K562 (cell line): ENCODE results near the gene HOXB5. TPM values are rescaled to one million over a fixed set of nuclear protein-coding genes. Genes with fewer than 3 reads are reported as not detected.

Source experiments
- ATF1 ChIP-seq, 2 experiments: fragments of 450-650 bp in 1 of 2; IDR thresholded peaks; 2 replicates each; pipeline ENCODE4 v1.6.1; 2016; ENCODE audit warnings: missing compliant biosample characterization in 1 of 2, missing genetic modification characterization in 1 of 2
- BCL6 ChIP-seq: fragments of 250-450 bp; sonication (Bioruptor Pico); IDR thresholded peaks from 2 replicates; pipeline ENCODE4 v1.4.0; 2020
- BRD4 ChIP-seq: fragments of 200-600 bp; sonication (generic); IDR thresholded peaks from 2 replicates; pipeline ENCODE4 v1.6.1; 2017; ENCODE audit warnings: inconsistent platforms
- CHD1 ChIP-seq: fragments of 200-600 bp; sonication (generic); IDR thresholded peaks from one replicate; pipeline ENCODE4 v1.6.1; 2012; ENCODE audit warnings: mild to moderate bottlenecking, moderate library complexity, low read length, inconsistent platforms
- ELF4 ChIP-seq: fragments of 450-650 bp; formaldehyde crosslinking; IDR thresholded peaks from 2 replicates; pipeline ENCODE4 v1.4.0; 2022; ENCODE audit warnings: missing genetic modification characterization
- ELK1 ChIP-seq: sonication (generic); formaldehyde crosslinking; IDR thresholded peaks from 2 replicates; pipeline ENCODE4 v1.8.1; 2022; ENCODE audit warnings: missing genetic modification reagents
- ESRRB ChIP-seq: fragments of 250-450 bp; sonication (Bioruptor Pico); IDR thresholded peaks from 2 replicates; pipeline ENCODE4 v1.5.0; 2020; ENCODE audit warnings: mild to moderate bottlenecking, moderate library complexity, borderline replicate concordance
- FOXA3 ChIP-seq, 2 experiments: fragments of 450-650 bp in 1 of 2; sonication (generic) in 1 of 2; formaldehyde crosslinking; IDR thresholded peaks in 1 of 2; conservative IDR thresholded peaks in 1 of 2; 2 replicates each; pipeline versions ENCODE4 v1.4.0 to v1.8.0; 2020 to 2022; ENCODE audit warnings: mild to moderate bottlenecking in 2 of 2, missing genetic modification reagents in 1 of 2
- FOXP1 ChIP-seq: sonication (generic); formaldehyde crosslinking; IDR thresholded peaks from 2 replicates; pipeline ENCODE4 v1.8.0; 2022; ENCODE audit warnings: mild to moderate bottlenecking, missing genetic modification reagents
- HDAC2 ChIP-seq: fragments of 450-650 bp; IDR thresholded peaks from 2 replicates; pipeline ENCODE4 v1.6.1; 2016; ENCODE audit warnings: mild to moderate bottlenecking
- HNRNPLL ChIP-seq: fragments of 200-400 bp; formaldehyde crosslinking; IDR thresholded peaks from 2 replicates; pipeline ENCODE4 v1.6.1; 2017; ENCODE audit warnings: low read length, low read depth, mild to moderate bottlenecking; ENCODE audit not compliant: poor library complexity, severe bottlenecking
- LARP7 ChIP-seq: fragments of 450-650 bp; IDR thresholded peaks from 2 replicates; pipeline ENCODE4 v1.6.1; 2016
- MECOM ChIP-seq: fragments of 250-450 bp; sonication (Bioruptor Pico); IDR thresholded peaks from 2 replicates; pipeline ENCODE4 v1.8.0; 2022; ENCODE audit warnings: inconsistent platforms
- NR2C2 ChIP-seq, 2 experiments: fragments of 200-800 bp in 1 of 2; sonication (Bioruptor generic) in 1 of 2; sonication (generic) in 1 of 2; formaldehyde crosslinking in 1 of 2; IDR thresholded peaks; 2 replicates each; pipeline versions ENCODE4 v1.6.1 to v1.8.0; 2016 to 2022; ENCODE audit warnings: mild to moderate bottlenecking in 1 of 2, missing compliant biosample characterization in 1 of 2, missing genetic modification characterization in 1 of 2, missing genetic modification reagents in 1 of 2
- NUFIP1 ChIP-seq: fragments of 450-650 bp; IDR thresholded peaks from 2 replicates; pipeline ENCODE4 v1.6.1; 2018; ENCODE audit not compliant: partially characterized antibody
- RHOXF2B ChIP-seq: fragments of 250-450 bp; sonication (Bioruptor Pico); conservative IDR thresholded peaks from 2 replicates; pipeline ENCODE4 v1.5.1; 2021
- SNIP1 ChIP-seq: fragments of 450-650 bp; IDR thresholded peaks from 2 replicates; pipeline ENCODE4 v1.7.1; 2017; ENCODE audit warnings: low read depth, mild to moderate bottlenecking
- SP1 ChIP-seq: sonication (generic); formaldehyde crosslinking; IDR thresholded peaks from 2 replicates; pipeline ENCODE4 v1.8.1; 2022; ENCODE audit warnings: mild to moderate bottlenecking, missing genetic modification reagents
- TFAM ChIP-seq: fragments of 250-450 bp; sonication (Bioruptor Pico); conservative IDR thresholded peaks from 2 replicates; pipeline ENCODE4 v1.5.0; 2021; ENCODE audit warnings: mild to moderate bottlenecking, moderate library complexity
- TFAP4 ChIP-seq: sonication (generic); formaldehyde crosslinking; IDR thresholded peaks from 2 replicates; pipeline ENCODE4 v1.8.0; 2022; ENCODE audit warnings: missing genetic modification reagents, mild to moderate bottlenecking, moderate library complexity, borderline replicate concordance
- U2AF1 ChIP-seq: fragments of 200-400 bp; formaldehyde crosslinking; optimal IDR thresholded peaks from 2 replicates; pipeline ENCODE3; 2017; ENCODE audit warnings: mild to moderate bottlenecking, low read depth, low read length, moderate library complexity
- ZNF57 ChIP-seq: fragments of 450-650 bp; formaldehyde crosslinking; IDR thresholded peaks from 2 replicates; pipeline ENCODE4 v1.4.0; 2020; ENCODE audit warnings: mild to moderate bottlenecking, moderate library complexity
- ZNF644 ChIP-seq: fragments of 200-800 bp; sonication (Bioruptor generic); IDR thresholded peaks from 2 replicates; pipeline ENCODE4 v1.6.1; 2016; ENCODE audit warnings: low read depth, missing genetic modification characterization, missing compliant biosample characterization
- ZNF699 ChIP-seq: fragments of 250-450 bp; sonication (Bioruptor Pico); IDR thresholded peaks from 2 replicates; pipeline ENCODE4 v1.8.0; 2021; ENCODE audit warnings: mild to moderate bottlenecking, moderate library complexity; ENCODE audit not compliant: insufficient replicate concordance
- ZNF785 ChIP-seq: fragments of 250-450 bp; sonication (Bioruptor Pico); IDR thresholded peaks from 2 replicates; pipeline ENCODE4 v1.4.0; 2020; ENCODE audit warnings: mild to moderate bottlenecking
- polyA plus RNA-seq, 8 experiments: library from polyadenylated mRNA; depleted of rRNA in 4 of 8; stranded (reverse) in 5 of 8; unstranded in 3 of 8; fragments of >200 nt; fragmentation: Nextera tagmentation in 2 of 8; fragmentation: Illumina TruSeq in 1 of 8; extraction: Ambion mirVana in 2 of 8; extraction: Trizol in 1 of 8; gene quantifications; 2 replicates each; pipeline versions ENCODE4 v1.2.1 to v1.2.3, GENCODE V29; 2011 to 2014; ENCODE audit warnings: inconsistent platforms in 1 of 8, missing spikeins in 1 of 8
- total RNA-seq, 7 experiments: library from RNA; depleted of rRNA in 6 of 7; stranded (reverse); fragments of >200 nt in 6 of 7; fragmentation: Illumina TruSeq in 2 of 7; extraction: Trizol in 2 of 7; gene quantifications; 2 replicates each; pipeline versions ENCODE4 v1.2.1 to v1.2.3, GENCODE V29; 2011 to 2021; ENCODE audit warnings: low replicate concordance in 1 of 7
- TF ChIP-seq, protein P1 (sequence below): fragments of 250-450 bp; sonication (Bioruptor Pico); IDR thresholded peaks from 2 replicates; pipeline ENCODE4 v1.5.0; 2021; ENCODE audit warnings: mild to moderate bottlenecking, borderline replicate concordance

The HOXB5 gene
- total and polyA plus RNA-seq, 9 of the 15 experiments (the other 6 are each of a cell fraction or from before 2014, with no cell fraction given), result 0.24 to 2.7 (median 0.65) TPM

GRCh38 chr17:48636177-48637018 is 42.8 kb upstream of the HOXB5 start (continued):
- TF ChIP-seq TFAM (CRISPR knock-in tag), result no peak
- no peak for TF ChIP-seq BRD4
- no peak for TF ChIP-seq ZNF57 (CRISPR knock-in tag)
- no peak for TF ChIP-seq NR2C2 (CRISPR knock-in tag; IDR thresholded peaks at IDR 0.05)
- TF ChIP-seq NR2C2 (tag; IDR thresholded peaks at IDR 0.05), result no peak
- no peak for TF ChIP-seq ZNF785 (CRISPR knock-in tag)
- TF ChIP-seq MECOM, result no peak
- TF ChIP-seq, protein P1, sequence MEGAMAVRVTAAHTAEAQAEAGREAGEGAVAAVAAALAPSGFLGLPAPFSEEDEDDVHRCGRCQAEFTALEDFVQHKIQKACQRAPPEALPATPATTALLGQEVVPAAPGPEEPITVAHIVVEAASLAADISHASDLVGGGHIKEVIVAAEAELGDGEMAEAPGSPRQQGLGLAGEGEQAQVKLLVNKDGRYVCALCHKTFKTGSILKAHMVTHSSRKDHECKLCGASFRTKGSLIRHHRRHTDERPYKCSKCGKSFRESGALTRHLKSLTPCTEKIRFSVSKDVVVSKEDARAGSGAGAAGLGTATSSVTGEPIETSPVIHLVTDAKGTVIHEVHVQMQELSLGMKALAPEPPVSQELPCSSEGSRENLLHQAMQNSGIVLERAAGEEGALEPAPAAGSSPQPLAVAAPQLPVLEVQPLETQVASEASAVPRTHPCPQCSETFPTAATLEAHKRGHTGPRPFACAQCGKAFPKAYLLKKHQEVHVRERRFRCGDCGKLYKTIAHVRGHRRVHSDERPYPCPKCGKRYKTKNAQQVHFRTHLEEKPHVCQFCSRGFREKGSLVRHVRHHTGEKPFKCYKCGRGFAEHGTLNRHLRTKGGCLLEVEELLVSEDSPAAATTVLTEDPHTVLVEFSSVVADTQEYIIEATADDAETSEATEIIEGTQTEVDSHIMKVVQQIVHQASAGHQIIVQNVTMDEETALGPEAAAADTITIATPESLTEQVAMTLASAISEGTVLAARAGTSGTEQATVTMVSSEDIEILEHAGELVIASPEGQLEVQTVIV (CRISPR knock-in tag), result no peak
- TF ChIP-seq RHOXF2B, result no peak
- peak; percentile 79 for TF ChIP-seq TFAP4
- TF ChIP-seq ESRRB (CRISPR knock-in tag), result no peak
- no peak for TF ChIP-seq NUFIP1
- TF ChIP-seq U2AF1, result no peak
- TF ChIP-seq BCL6, result no peak
- no peak for TF ChIP-seq SNIP1
- no peak for TF ChIP-seq ATF1 (CRISPR knock-in tag; IDR thresholded peaks at IDR 0.05)
- TF ChIP-seq ATF1 (tag; IDR thresholded peaks at IDR 0.05), result peak; percentile 38
- no peak for TF ChIP-seq LARP7
- no peak for TF ChIP-seq ELK1 (CRISPR knock-in tag)
- TF ChIP-seq ZNF644, result no peak
- no peak for TF ChIP-seq ZNF699
- peak; percentile 18 for TF ChIP-seq HNRNPLL
- no peak for TF ChIP-seq FOXP1
- 0 out of 2 replicates have a peak, but pooled peaks have one; percentile 22 for TF ChIP-seq SP1
- no peak for TF ChIP-seq CHD1
- TF ChIP-seq HDAC2, result no peak
- TF ChIP-seq FOXA3 (CRISPR knock-in tag; conservative IDR thresholded peaks at IDR 0.05 in 1 of 2, IDR thresholded peaks at IDR 0.05 in 1 of 2), result no peak
- TF ChIP-seq ELF4 (CRISPR knock-in tag), result no peak
